ENCODE data around the gene SLC22A1.
"Not testable (repeated sequence)": the region's sequence is repeated elsewhere in the genome, so short reads cannot be mapped to it uniquely, and the experiment has no call there.

Gene SLC22A1

GRCh38 chr6:160106701-160107100, 14.9 kb upstream of the SLC22A1 start:
- H3K36me3 Mint-ChIP-seq, result peaks cover 90% of the 10 kb centered on the region
- no peak overlapping the region for H3K4me3 Mint-ChIP-seq
- ATAC-seq (no peak), DNase-seq (ENCODE audit: low spot score in 2 of 2) (no peak)
- H3K4me1 Mint-ChIP-seq, result peaks cover 22% of the 10 kb centered on the region
- peak overlapping the region; percentile 70 for H3K27ac Mint-ChIP-seq
- no peaks in the 10 kb centered on the region for H3K9me3 Mint-ChIP-seq

DNA sequence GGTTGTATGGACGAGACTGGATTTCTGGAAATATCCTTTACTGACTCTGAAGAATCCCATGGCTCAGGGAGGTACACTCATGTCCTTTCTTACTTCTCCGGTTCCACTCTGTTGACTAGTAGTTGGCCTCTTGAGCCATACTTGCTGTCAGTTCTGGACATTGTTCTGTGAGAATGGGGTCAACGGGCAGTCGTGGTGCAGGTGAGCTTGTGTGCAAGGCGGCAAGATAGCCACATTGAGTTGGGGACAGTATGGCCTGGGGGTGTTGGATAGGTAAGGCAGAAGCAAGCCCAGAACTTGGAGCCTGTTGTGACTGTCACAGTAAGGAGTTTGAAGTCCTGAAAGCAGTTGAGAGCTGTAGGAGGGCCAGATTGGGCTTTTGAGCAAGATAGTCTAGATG, 13.5 kb upstream of the SLC22A1 start:
- H3K36me3 Mint-ChIP-seq, result peaks cover 88% of the 10 kb centered on the region
- no peak for DNase-seq (ENCODE audit: low spot score in 2 of 2)
- no peak overlapping the region for H3K4me3 Mint-ChIP-seq
- H3K4me1 Mint-ChIP-seq, result peaks cover 22% of the 10 kb centered on the region
- peak overlapping the region; percentile 70 for H3K27ac Mint-ChIP-seq
- no peaks in the 10 kb centered on the region for H3K9me3 Mint-ChIP-seq
- ATAC-seq, result no peak

GRCh38 chr6:160110586-160111123, 11.0 kb upstream of the SLC22A1 start:
- H3K4me1 Mint-ChIP-seq, result peaks cover 16% of the 10 kb centered on the region
- no peaks in the 10 kb centered on the region for H3K9me3 Mint-ChIP-seq
- no peak for DNase-seq (ENCODE audit: low spot score in 2 of 2)
- no peak overlapping the region for H3K4me3 Mint-ChIP-seq
- H3K27ac Mint-ChIP-seq, result no peak overlapping the region
- ATAC-seq, result no peak
- H3K36me3 Mint-ChIP-seq, result peaks cover 67% of the 10 kb centered on the region

GRCh38 chr6:160111806-160112205, 9.8 kb upstream of the SLC22A1 start:
- no peak for DNase-seq (ENCODE audit: low spot score in 2 of 2)
- ATAC-seq, result no peak
- H3K4me3 Mint-ChIP-seq, result no peak overlapping the region
- peaks cover 56% of the 10 kb centered on the region for H3K36me3 Mint-ChIP-seq
- no peak overlapping the region for H3K27ac Mint-ChIP-seq
- peaks cover 14% of the 10 kb centered on the region for H3K4me1 Mint-ChIP-seq
- no peaks in the 10 kb centered on the region for H3K9me3 Mint-ChIP-seq

DNA sequence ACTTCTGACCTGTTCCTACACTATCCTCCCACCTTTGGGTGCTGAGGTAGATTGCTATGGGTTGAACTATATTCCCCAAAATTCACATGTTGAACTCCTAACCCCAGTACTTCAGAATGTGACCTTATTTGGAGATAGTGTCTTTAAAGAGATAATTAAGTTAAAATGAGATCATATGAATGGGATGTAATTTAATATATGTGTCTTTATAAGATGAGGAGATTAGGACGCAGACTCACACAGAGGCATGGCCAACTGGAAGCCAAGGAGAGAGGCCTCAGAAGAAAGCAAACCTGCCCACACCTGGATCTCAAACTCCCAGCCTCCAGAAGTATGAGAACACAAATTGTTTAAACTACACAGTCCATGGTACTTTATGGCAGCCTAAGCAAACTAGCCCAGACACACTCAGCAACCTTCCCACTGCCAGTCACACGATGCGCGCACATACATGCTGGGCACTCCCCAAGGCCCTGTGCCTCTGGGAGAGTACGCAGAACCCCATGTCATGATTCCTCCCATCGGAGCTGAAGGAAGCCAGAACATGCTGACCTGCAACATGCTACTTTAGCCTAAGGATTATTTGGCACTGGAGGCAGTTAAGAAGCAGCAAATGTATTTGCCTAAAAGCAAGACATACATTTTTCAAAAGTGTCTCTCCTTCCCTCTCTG, 8.9 kb upstream of the SLC22A1 start:
- Mint-ChIP-seq H3K9me3 (no peaks in the 10 kb centered on the region), H3K4me1 (peaks cover 10% of the 10 kb centered on the region), H3K4me3 (no peak overlapping the region), H3K36me3 (peaks cover 46% of the 10 kb centered on the region), H3K27ac (no peak overlapping the region)
- ATAC-seq (no peak), DNase-seq (ENCODE audit: low spot score in 2 of 2) (no peak)

- ATAC-seq; H3K4me1 Mint-ChIP-seq; H3K9me3 Mint-ChIP-seq; H3K4me3 Mint-ChIP-seq; H3K27ac Mint-ChIP-seq; DNase-seq (ENCODE audit: low spot score in 2 of 2): not testable (repeated sequence)
- peaks cover 37% of the 10 kb centered on the region for H3K36me3 Mint-ChIP-seq
Measured at GRCh38 chr6:160114536-160114935, 7.1 kb upstream of the SLC22A1 start.

DNA sequence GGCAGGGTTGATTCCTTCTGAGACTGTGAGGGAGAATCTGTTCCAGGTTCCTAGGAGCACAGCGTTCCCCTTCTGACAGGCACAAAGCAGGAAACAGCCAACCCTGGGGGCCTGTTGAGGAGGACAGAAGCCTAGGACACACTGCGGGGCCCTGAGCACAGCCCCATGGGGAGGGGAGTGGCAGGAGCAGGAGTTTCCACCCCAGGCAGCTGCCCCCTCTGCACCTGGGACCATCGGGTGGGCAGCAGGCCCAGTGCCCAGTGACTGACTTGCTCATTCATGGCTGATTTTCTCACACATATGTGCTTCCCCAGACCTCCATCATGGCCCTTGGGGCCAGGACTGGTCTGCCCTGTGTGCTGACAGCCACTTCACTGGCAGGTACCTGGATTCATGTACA, 6.2 kb upstream of the SLC22A1 start:
- Mint-ChIP-seq H3K4me3 (no peak overlapping the region), H3K27ac (no peak overlapping the region), H3K9me3 (no peaks in the 10 kb centered on the region), H3K4me1 (no peaks in the 10 kb centered on the region), H3K36me3 (peaks cover 29% of the 10 kb centered on the region)
- no peak for DNase-seq (ENCODE audit: low spot score in 2 of 2)
- no peak for ATAC-seq

DNA sequence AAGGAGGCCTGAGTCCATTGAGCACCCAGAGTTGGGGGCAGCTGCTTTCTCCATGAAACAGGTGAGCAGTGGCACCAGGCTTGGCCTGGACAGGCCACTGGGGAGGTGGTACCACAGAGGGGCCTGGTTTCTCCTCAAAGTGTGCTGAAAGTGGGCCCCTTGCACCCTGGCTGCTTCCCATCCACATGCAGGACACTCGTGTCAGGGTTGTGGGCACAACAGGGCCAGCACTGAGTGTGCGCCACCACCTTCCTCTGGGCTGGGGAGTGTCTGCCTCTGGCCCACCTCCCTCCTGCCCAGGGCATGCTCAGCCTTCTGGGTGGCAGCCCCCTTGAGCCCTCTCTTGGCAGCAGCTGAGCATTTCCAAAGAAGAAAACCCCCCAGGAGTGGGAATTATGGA, 5.2 kb upstream of the SLC22A1 start:
- DNase-seq (ENCODE audit: low spot score in 2 of 2), result no peak
- Mint-ChIP-seq H3K4me3 (no peak overlapping the region), H3K27ac (no peak overlapping the region), H3K9me3 (no peaks in the 10 kb centered on the region), H3K36me3 (peaks cover 24% of the 10 kb centered on the region), H3K4me1 (no peaks in the 10 kb centered on the region)
- peak; percentile 48 for ATAC-seq

DNA sequence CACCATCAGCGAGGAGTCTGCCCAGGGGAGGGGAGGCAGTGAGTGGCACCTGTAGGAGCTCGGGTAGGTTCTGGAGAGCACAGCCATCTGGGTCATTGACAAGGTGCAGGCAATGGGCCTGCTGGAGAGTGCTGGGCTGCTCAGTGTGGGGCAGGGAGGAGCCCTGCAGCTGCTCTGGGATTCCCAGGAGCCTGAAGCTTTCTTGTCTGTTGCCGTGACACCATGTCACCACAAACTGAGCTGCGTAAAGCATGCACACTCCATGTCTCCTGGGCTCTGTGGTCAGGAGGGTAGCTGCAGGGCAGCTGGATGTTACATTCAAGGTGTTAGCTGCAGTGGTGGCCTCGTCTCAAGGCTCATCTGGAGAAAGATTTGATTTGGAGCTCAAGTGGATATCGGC, 4.5 kb upstream of the SLC22A1 start:
- ATAC-seq (no peak), DNase-seq (ENCODE audit: low spot score in 2 of 2) (no peak)
- Mint-ChIP-seq H3K4me1 (no peaks in the 10 kb centered on the region), H3K36me3 (peaks cover 22% of the 10 kb centered on the region), H3K27ac (no peak overlapping the region), H3K9me3 (no peaks in the 10 kb centered on the region), H3K4me3 (no peak overlapping the region)

DNA sequence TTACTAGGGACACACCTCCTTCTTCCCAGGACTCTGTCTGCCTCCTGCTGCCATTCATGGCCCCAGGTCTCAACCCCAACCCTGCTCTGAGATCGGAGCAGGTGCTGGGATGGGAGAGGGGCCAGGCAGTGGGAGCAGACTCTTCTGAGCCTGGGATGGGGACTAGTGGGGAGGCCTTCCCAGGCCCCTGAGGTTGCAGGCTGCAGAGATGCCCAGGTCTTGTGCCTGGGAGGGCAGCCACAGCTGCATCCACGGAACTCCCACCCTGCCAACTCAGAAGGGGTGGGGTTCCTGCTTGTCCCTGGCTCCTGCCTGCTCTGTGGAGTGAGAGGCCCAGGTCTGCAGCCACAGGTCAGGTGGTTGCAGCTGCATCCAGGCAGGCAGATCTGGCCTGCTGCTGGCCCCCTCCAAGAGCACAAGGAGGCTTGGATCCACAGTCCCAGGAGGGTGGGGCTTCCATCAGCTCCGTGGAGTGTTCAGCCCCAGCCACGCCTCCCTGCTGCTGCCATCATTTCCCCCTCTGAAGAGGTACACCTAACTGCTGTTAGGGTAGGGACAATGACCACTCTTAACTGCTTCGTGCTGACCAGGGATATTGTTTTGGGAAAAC, 2.9 kb upstream of the SLC22A1 start:
- Mint-ChIP-seq H3K4me3 (no peak overlapping the region), H3K9me3 (no peaks in the 10 kb centered on the region), H3K36me3 (peaks cover 7% of the 10 kb centered on the region), H3K27ac (no peak overlapping the region), H3K4me1 (no peaks in the 10 kb centered on the region)
- no peak for ATAC-seq
- DNase-seq (ENCODE audit: low spot score in 2 of 2), result no peak

DNA sequence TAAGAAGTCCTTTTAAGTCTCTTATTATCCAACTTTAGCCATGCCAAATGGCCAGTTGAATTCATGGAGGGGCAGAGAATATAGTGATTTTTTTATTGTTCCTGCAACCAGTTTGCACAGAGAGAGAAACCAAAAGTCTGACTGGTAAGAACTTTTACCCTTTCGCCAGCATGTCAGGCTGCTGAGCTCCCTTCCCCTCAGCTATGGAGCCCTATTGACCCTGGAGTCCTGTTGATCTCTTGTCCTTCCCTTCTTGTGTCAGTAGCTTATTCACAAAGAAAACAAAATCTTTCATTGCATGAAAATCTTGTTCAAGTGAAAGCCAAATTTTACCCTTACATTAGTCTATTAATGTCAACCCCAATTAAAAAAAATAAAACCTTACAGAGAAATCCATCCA, 1.5 kb upstream of the SLC22A1 start:
- ATAC-seq (no peak), DNase-seq (ENCODE audit: low spot score in 2 of 2) (no peak)
- Mint-ChIP-seq H3K4me3 (no peak overlapping the region), H3K9me3 (no peaks in the 10 kb centered on the region), H3K27ac (no peak overlapping the region), H3K4me1 (no peaks in the 10 kb centered on the region), H3K36me3 (peaks cover 7% of the 10 kb centered on the region)

DNA sequence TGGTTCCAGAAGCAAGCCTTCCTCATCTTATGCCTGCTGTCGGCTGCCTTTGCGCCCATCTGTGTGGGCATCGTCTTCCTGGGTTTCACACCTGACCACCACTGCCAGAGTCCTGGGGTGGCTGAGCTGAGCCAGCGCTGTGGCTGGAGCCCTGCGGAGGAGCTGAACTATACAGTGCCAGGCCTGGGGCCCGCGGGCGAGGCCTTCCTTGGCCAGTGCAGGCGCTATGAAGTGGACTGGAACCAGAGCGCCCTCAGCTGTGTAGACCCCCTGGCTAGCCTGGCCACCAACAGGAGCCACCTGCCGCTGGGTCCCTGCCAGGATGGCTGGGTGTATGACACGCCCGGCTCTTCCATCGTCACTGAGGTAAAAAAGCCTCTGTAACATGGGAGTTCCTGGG, 366 bp downstream of the SLC22A1 start:
- H3K4me3 Mint-ChIP-seq, result no peak overlapping the region
- H3K9me3 Mint-ChIP-seq, result no peaks in the 10 kb centered on the region
- no peaks in the 10 kb centered on the region for H3K4me1 Mint-ChIP-seq
- DNase-seq (ENCODE audit: low spot score in 2 of 2), result no peak
- no peak overlapping the region for H3K27ac Mint-ChIP-seq
- ATAC-seq, result no peak
- H3K36me3 Mint-ChIP-seq, result peaks cover 7% of the 10 kb centered on the region

GRCh38 chr6:160122744-160123143, 1.1 kb downstream of the SLC22A1 start:
- Mint-ChIP-seq H3K36me3 (peaks cover 7% of the 10 kb centered on the region), H3K4me3 (no peak overlapping the region), H3K27ac (no peak overlapping the region), H3K4me1 (no peaks in the 10 kb centered on the region), H3K9me3 (no peaks in the 10 kb centered on the region)
- ATAC-seq (no peak), DNase-seq (ENCODE audit: low spot score in 2 of 2) (no peak)

DNA sequence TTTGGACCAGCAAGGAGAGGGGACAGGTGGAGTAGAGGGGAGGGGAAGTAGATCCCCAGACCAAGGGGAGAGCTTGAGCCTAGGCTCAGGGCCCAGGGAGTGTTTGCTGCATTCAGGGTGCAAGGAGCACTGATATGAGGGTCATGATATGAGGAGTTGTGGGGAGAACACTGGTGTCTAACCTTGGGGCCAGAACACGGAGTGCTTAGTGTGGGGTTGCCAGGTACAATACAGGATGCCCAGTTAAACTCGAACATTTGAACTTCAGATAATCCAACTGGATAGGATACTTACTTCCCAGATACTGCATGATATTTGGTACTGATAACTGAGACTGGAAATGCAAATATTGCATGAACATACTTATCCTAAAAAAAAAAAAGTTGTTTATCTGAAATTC, 2.4 kb downstream of the SLC22A1 start:
- Mint-ChIP-seq H3K4me3 (no peak overlapping the region), H3K36me3 (no peaks in the 10 kb centered on the region), H3K27ac (peak overlapping the region; percentile 55), H3K4me1 (peaks cover under 1% of the 10 kb centered on the region), H3K9me3 (no peaks in the 10 kb centered on the region)
- no peak for ATAC-seq
- DNase-seq (ENCODE audit: low spot score in 2 of 2), result no peak

DNA sequence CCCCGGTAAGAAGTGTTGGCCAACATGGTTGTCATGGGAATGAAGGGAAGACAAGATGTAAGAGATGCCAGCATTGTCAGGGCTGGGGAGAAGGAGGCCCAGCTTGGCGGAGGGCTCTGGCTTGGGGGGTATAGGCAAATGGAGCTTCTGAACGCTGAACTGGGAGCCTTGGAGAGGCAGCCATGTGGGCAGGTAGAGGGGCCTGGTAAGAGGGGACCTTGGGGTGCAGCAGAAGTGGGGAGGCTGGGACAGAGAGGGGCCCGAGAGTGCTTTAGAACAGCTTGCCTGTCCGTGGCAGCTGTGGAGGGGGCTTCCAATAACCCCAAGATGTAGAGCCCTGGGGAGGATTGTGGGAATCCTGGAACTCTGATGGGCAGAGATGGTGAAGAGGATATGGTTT, 3.0 kb downstream of the SLC22A1 start:
- peak overlapping the region; percentile 16 for H3K27ac Mint-ChIP-seq
- ATAC-seq, result no peak
- no peaks in the 10 kb centered on the region for H3K9me3 Mint-ChIP-seq
- H3K4me3 Mint-ChIP-seq, result no peak overlapping the region
- H3K4me1 Mint-ChIP-seq, result peaks cover 7% of the 10 kb centered on the region
- DNase-seq (ENCODE audit: low spot score in 2 of 2), result no peak
- H3K36me3 Mint-ChIP-seq, result no peaks in the 10 kb centered on the region

DNA sequence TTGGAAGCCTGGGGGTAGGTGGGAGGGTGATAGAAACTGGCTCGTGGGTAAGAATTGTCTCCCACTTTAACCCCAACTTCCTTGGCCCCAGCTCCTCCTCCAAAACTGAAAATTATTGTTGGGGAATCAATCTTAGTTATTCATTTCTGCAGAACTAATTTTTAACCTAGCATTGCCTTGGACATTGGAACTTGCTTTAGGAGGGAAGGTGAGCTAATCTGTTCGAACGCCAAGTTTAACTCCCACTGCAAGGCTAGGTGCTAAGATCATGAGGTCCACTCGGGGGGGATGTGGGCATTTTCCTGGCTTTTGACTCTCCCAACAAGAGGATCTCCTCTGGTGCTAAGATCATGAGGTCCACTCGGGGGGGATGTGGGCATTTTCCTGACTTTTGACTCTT, 3.5 kb downstream of the SLC22A1 start:
- H3K27ac Mint-ChIP-seq; DNase-seq (ENCODE audit: low spot score in 2 of 2); H3K36me3 Mint-ChIP-seq; H3K4me1 Mint-ChIP-seq; H3K9me3 Mint-ChIP-seq; H3K4me3 Mint-ChIP-seq; ATAC-seq: not testable (repeated sequence)

Measured in stimulated activated effector memory CD8-positive, alpha-beta T cell treated with anti-CD3 and anti-CD28 coated beads, Interleukin-12 subunit alpha, Interleukin-12 subunit beta, amount 100 ng/mL, for 72 hours (primary cell).